Type B pancreatic cell (in vitro differentiated cells): ENCODE data around the gene BRD1. TPM values are rescaled to one million over a fixed set of nuclear protein-coding genes. Genes with fewer than 3 reads are reported as not detected.
"Not testable (repeated sequence)": the region's sequence is repeated elsewhere in the genome, so short reads cannot be mapped to it uniquely, and the experiment has no call there.

ENCODE experiments used
- DNase-seq: peaks from one replicate; pipeline ENCODE4 v3.0.0; 2021; ENCODE audit warnings: mixed read lengths; ENCODE audit not compliant: unreplicated experiment; ENCODE audit errors: extremely low spot score
- H3K27ac Mint-ChIP-seq: 2 replicates; pipeline ENCODE4 v1.8.0; 2021; ENCODE audit warnings: mild to moderate bottlenecking, mixed read lengths
- H3K27me3 Mint-ChIP-seq: 2 replicates; pipeline ENCODE4 v1.8.0; 2021; ENCODE audit warnings: mixed read lengths
- H3K36me3 Mint-ChIP-seq: 2 replicates; pipeline ENCODE4 v1.8.0; 2021; ENCODE audit warnings: mixed read lengths
- H3K4me1 Mint-ChIP-seq: one replicate; pipeline ENCODE4 v1.8.0; 2021; ENCODE audit warnings: mixed read lengths; ENCODE audit not compliant: unreplicated experiment
- H3K4me3 Mint-ChIP-seq: 2 replicates; pipeline ENCODE4 v1.8.0; 2021; ENCODE audit warnings: mild to moderate bottlenecking, mixed read lengths
- H3K9me3 Mint-ChIP-seq: 2 replicates; pipeline ENCODE4 v1.8.0; 2021; ENCODE audit warnings: mixed read lengths
- total RNA-seq: library from RNA; stranded (reverse); gene quantifications from 2 replicates; pipeline ENCODE4 v1.2.1, GENCODE V29; 2021; ENCODE audit warnings: low replicate concordance
- TF ChIP-seq, protein P1 (sequence below): fragments of 200-600 bp; sonication (generic); conservative IDR thresholded peaks from 2 replicates; pipeline ENCODE4 v1.5.0; 2021; ENCODE audit warnings: antibody characterized with exemption, mild to moderate bottlenecking

BRD1 gene
- total RNA-seq, 1 donor from 2014 or later, result 53.0 TPM

DNA sequence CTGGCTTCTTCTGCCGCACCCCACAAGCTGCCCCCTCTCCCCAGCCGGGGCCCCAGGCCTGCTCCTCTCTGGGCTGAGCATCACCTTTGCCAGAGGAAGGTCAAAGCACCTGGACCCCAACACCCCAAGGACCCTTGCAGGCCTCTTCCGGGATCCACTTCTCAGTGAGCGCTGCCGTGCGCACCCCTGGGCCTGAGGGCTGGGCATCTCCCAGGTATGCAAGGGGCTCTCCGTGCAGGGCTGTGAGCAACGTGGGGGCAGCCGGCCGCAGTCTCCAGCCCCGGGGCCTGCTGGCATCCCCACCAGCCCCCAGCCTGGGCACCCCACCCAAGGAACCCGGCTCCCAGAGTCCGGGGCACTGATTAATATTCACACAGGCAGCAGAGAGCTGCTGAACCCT, 64.0 kb downstream of the BRD1 start:
- Mint-ChIP-seq H3K36me3 (no peaks in the 10 kb centered on the region), H3K9me3 (peaks cover 6% of the 10 kb centered on the region), H3K27me3 (no peaks in the 10 kb centered on the region), H3K4me3 (no peak overlapping the region), H3K4me1 (peaks cover 8% of the 10 kb centered on the region), H3K27ac (no peak overlapping the region)
- DNase-seq, result no peak
- TF ChIP-seq, protein P1, sequence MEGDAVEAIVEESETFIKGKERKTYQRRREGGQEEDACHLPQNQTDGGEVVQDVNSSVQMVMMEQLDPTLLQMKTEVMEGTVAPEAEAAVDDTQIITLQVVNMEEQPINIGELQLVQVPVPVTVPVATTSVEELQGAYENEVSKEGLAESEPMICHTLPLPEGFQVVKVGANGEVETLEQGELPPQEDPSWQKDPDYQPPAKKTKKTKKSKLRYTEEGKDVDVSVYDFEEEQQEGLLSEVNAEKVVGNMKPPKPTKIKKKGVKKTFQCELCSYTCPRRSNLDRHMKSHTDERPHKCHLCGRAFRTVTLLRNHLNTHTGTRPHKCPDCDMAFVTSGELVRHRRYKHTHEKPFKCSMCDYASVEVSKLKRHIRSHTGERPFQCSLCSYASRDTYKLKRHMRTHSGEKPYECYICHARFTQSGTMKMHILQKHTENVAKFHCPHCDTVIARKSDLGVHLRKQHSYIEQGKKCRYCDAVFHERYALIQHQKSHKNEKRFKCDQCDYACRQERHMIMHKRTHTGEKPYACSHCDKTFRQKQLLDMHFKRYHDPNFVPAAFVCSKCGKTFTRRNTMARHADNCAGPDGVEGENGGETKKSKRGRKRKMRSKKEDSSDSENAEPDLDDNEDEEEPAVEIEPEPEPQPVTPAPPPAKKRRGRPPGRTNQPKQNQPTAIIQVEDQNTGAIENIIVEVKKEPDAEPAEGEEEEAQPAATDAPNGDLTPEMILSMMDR, result no peak

DNA sequence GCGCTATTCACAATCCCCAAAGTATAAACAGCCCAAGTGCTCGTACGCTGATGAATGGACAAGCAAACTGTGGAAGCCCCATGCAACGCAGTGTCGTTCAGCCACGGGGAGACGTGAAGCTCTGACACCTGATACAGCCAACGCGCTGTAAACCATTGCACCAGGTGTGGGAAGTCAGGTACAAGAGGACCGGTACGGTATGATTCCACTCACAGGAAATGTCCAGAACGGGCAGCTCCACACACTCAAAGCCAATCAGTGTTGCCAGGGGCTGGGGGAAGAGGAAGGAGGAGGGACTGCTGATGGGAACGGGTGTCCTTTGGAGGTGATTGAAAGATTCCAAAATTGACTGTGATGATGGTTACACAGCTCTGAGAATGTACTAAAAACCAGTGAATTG, 64.5 kb downstream of the BRD1 start:
- TF ChIP-seq, protein P1, result no peak
- Mint-ChIP-seq H3K4me3 (no peak overlapping the region), H3K27ac (no peak overlapping the region), H3K36me3 (no peaks in the 10 kb centered on the region), H3K9me3 (peaks cover 6% of the 10 kb centered on the region), H3K4me1 (peaks cover 8% of the 10 kb centered on the region), H3K27me3 (no peaks in the 10 kb centered on the region)
- no peak for DNase-seq

DNA sequence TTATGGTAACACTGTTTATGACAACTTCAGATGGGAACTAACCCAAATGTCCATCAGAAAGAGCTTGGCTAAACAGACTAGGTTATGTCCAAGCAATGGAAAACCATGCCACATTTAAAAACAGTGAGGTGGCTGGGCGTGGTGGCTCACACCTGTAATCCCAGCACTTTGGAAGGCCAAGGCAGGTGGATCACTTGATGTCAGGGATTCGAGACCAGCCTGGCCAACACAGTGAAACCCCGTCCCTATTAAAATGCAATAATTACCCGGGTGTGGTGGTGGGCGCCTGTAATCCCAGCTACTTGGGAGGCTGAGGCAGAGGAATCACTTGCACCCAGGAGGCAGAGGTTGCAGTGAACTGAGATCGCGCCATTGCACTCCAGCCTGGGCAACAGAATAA, 65.1 kb downstream of the BRD1 start:
- H3K27ac Mint-ChIP-seq, DNase-seq, H3K9me3 Mint-ChIP-seq, H3K4me1 Mint-ChIP-seq, H3K36me3 Mint-ChIP-seq, H3K27me3 Mint-ChIP-seq, H3K4me3 Mint-ChIP-seq: not testable (repeated sequence)

DNA sequence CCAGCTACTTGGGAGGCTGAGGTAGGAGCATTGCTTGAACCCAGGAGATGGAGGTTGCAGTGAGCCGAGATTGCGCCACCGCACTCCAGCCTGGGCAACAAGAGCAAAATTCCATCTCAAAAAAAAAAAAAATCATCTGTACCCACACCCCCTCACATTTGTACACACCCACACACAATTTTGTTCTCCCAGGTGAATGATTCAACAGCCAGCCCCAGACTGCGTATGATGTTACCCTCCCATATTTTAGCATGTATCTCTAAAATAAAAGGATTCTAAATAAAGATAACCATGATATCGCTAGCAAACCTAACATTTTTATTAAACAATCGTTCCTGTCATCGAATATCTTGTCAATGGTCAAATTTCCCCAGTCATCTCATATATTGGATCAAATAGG, 65.8 kb downstream of the BRD1 start:
- Mint-ChIP-seq H3K36me3 (no peaks in the 10 kb centered on the region), H3K9me3 (no peaks in the 10 kb centered on the region), H3K4me3 (no peak overlapping the region), H3K27me3 (peaks cover 3% of the 10 kb centered on the region), H3K27ac (no peak overlapping the region), H3K4me1 (peaks cover 8% of the 10 kb centered on the region)
- TF ChIP-seq, protein P1, result no peak
- no peak for DNase-seq

DNA sequence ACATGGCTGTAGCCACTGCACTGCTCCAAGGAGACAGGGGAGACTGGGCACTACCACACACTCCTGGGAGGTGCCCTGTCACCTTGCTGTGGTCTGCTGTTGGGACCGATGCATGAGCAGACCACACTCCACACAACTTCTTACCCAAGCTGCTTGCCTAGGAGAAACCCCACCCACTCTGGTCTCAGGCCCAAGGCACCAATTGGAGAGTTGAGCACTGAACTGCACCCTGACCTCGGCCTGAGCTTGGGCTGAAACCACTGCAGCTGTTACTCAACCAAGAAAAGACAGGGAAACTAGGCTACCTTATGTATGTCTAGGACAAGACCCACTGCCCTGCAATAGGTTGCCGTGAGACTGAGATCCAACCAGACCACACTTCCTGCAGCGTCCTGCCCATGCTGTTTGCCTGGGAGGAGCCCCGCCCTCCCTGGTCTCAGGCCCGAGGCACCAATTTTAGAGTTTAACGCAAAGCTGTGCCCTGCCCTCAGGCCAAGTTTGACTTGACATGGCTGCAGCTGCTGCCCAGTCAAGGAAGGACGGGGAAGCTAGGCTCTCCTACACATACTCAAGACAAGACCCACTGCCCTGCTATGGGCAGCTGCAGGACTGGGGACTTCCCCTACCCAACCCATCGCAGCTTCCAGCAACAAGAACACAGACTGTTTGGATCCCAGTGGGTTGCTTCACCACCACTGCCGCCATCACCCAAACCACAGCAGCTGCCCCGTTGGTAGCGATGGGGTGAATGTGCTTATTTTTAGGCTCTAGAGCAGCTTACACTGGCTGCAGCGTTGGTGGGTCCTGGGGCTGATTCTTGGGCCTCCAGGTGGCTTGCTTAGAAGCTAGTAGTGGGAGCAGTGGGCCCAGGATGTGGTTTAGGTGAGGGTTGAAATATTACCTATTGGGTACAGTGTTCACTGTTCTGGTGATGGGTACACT, 66.8 kb downstream of the BRD1 start:
- Mint-ChIP-seq H3K27ac (no peak overlapping the region), H3K4me3 (no peak overlapping the region), H3K27me3 (peaks cover 3% of the 10 kb centered on the region), H3K36me3 (no peaks in the 10 kb centered on the region), H3K9me3 (no peaks in the 10 kb centered on the region), H3K4me1 (peaks cover 8% of the 10 kb centered on the region)
- no peak for DNase-seq
- TF ChIP-seq, protein P1, result no peak

DNA sequence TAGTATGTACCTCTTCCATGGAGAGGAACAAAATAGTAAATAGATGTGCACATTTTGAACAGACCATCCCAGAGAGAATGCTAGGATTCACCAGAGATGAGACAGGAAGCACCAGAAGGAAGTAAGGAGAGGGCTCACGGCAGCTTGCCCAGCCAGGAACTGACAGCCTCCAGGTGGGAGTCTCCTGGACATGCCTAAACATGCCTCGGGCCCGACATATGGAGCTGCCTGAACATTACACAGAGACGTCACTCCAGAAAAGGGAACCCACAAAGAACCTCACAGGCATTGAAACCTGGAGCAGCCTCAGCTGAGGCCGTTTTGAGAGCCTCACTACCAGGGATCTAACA, 67.4 kb downstream of the BRD1 start:
- TF ChIP-seq, protein P1, result no peak
- Mint-ChIP-seq H3K27me3 (peaks cover 3% of the 10 kb centered on the region), H3K4me1 (peaks cover 8% of the 10 kb centered on the region), H3K4me3 (no peak overlapping the region), H3K27ac (peak overlapping the region; percentile 21), H3K9me3 (no peaks in the 10 kb centered on the region), H3K36me3 (no peaks in the 10 kb centered on the region)
- no peak for DNase-seq
